PC-9 (cell line): Measurements from ENCODE around the gene CC2D2A. TPM values are rescaled to one million over a fixed set of nuclear protein-coding genes. Genes with fewer than 3 reads are reported as not detected.

Experiments
- BruUV-seq: library from RNA; stranded (reverse); fragments of 400-500 nt; replicated peaks from 2 replicates; lab custom pipeline; 2021; lab: Mats Ljungman, UMichigan
- CTCF ChIA-PET: fragments of 300-600 bp; sonication (Branson Sonifier 250); formaldehyde crosslinking; loops from one replicate; lab custom pipeline; 2022; ENCODE audit warnings: antibody characterized with exemption; lab: Charles Lee
- POLR2A ChIA-PET: fragments of 300-600 bp; sonication (Branson Sonifier 250); formaldehyde crosslinking; loops from one replicate; lab custom pipeline; 2022; ENCODE audit warnings: antibody characterized with exemption; ENCODE audit not compliant: unreplicated experiment; lab: Charles Lee
- DNase-seq, 2 experiments: peaks; one replicate each; pipeline versions ENCODE4 v3.0.0 to v3.0.0-alpha.2; 2015 to 2022; ENCODE audit warnings: mixed read lengths in 1 of 2
- H2AFZ ChIP-seq: fragments of 200-600 bp; sonication (generic); 2 replicates; pipeline ENCODE4 v1.8.1; 2017; ENCODE audit warnings: antibody characterized with exemption
- H3F3A ChIP-seq: fragments of 200-600 bp; sonication (generic); 2 replicates; pipeline ENCODE4 v1.8.1; 2017; ENCODE audit warnings: antibody characterized with exemption, mild to moderate bottlenecking, low read depth; ENCODE audit not compliant: insufficient read depth
- H3K27ac ChIP-seq: fragments of 200-600 bp; sonication (generic); 2 replicates; pipeline ENCODE4 v1.6.1; 2016; ENCODE audit warnings: mixed run types
- H3K27me3 ChIP-seq: fragments of 200-600 bp; sonication (generic); 2 replicates; pipeline ENCODE4 v1.6.1; 2016; ENCODE audit warnings: low read depth, mixed run types; ENCODE audit not compliant: insufficient read depth
- H3K36me3 ChIP-seq: fragments of 200-600 bp; sonication (generic); 2 replicates; pipeline ENCODE4 v1.6.1; 2016; ENCODE audit warnings: low read depth, mixed run types
- H3K4me1 ChIP-seq: fragments of 200-600 bp; sonication (generic); replicated peaks from 2 replicates; pipeline ENCODE4 v1.6.1; 2016; ENCODE audit warnings: mixed run types; ENCODE audit not compliant: insufficient read depth
- H3K4me2 ChIP-seq: fragments of 200-600 bp; sonication (generic); 2 replicates; pipeline ENCODE4 v1.6.1; 2017; ENCODE audit warnings: mixed run types
- H3K4me3 ChIP-seq: fragments of 200-600 bp; sonication (generic); 2 replicates; pipeline ENCODE4 v1.6.1; 2016; ENCODE audit warnings: mixed run types
- H3K79me2 ChIP-seq: fragments of 200-600 bp; sonication (generic); 2 replicates; pipeline ENCODE4 v1.6.1; 2017; ENCODE audit warnings: low read depth, mixed run types
- H3K9me2 ChIP-seq: fragments of 200-600 bp; sonication (generic); 2 replicates; pipeline ENCODE4 v1.8.1; 2017; ENCODE audit warnings: mild to moderate bottlenecking; ENCODE audit not compliant: insufficient read depth
- H3K9me3 ChIP-seq: fragments of 200-600 bp; sonication (generic); 2 replicates; pipeline ENCODE4 v1.8.1; 2016; ENCODE audit warnings: low read depth; ENCODE audit not compliant: insufficient read depth
- H4K20me1 ChIP-seq: fragments of 200-600 bp; sonication (generic); 2 replicates; pipeline ENCODE4 v1.8.1; 2017; ENCODE audit not compliant: insufficient read depth
- CTCF ChIP-seq: fragments of 200-600 bp; sonication (generic); conservative IDR thresholded peaks from 2 replicates; pipeline ENCODE4 v1.6.1; 2017; ENCODE audit warnings: mixed run types, antibody characterized with exemption, mild to moderate bottlenecking, moderate library complexity
- EZH2 ChIP-seq: fragments of 200-600 bp; sonication (generic); IDR thresholded peaks from 2 replicates; pipeline ENCODE4 v1.8.0; 2017; ENCODE audit warnings: antibody characterized with exemption, low read depth
- intact Hi-C: fragments of 100-400 bp; cut with micrococcal nuclease; formaldehyde crosslinking; loops from one replicate; pipeline ENCODE4 v1.10.0; 2022; ENCODE audit not compliant: unreplicated experiment
- total RNA-seq: library from RNA; stranded (reverse); gene quantifications from 2 replicates; pipeline ENCODE4 v1.2.3, GENCODE V29; 2021

The CC2D2A gene
- total RNA-seq, 1 experiment from 2014 or later = 6.9 TPM

GRCh38 chr4:15451866-15452765 lies 17.6 kb upstream of the CC2D2A start:
- ChIA-PET POLR2A (no interaction called here), CTCF (no interaction called here)
- Histone ChIP-seq H3K79me2 (no peaks in the 10 kb centered on the region), H3K27me3 (no peaks in the 10 kb centered on the region), H3K27ac (no peak overlapping the region), H3K4me2 (peak overlapping the region; percentile 23), H3K9me3 (no peaks in the 10 kb centered on the region), H3F3A (peaks cover 16% of the 10 kb centered on the region; the same call in 1 of the 2 replicates), H3K4me3 (no peak overlapping the region), H3K4me1 (peaks cover 12% of the 10 kb centered on the region; the same call in 1 of the 2 replicates), H3K36me3 (no peaks in the 10 kb centered on the region), H2AFZ (no peak overlapping the region), H3K9me2 (no peaks in the 10 kb centered on the region), H4K20me1 (no peaks in the 10 kb centered on the region)
- DNase-seq = peak; percentile 20 to 77
- intact Hi-C loops = loop anchor here (2.0 to 10.0 kb wide), 2 partner anchors 207 to 447 kb away; partner anchors contain the start of gene CPEB2
- BruUV-seq = no TSS peak
- no peak for TF ChIP-seq CTCF
- TF ChIP-seq EZH2 = no peak

- peaks cover 16% of the 10 kb centered on the region; the same call in 1 of the 2 replicates for H3F3A ChIP-seq
- no peaks in the 10 kb centered on the region for H3K79me2 ChIP-seq
- no peak overlapping the region for H2AFZ ChIP-seq
- no peaks in the 10 kb centered on the region for H3K9me2 ChIP-seq
- no peak overlapping the region for H3K4me3 ChIP-seq
- H3K4me1 ChIP-seq = peaks cover 12% of the 10 kb centered on the region; the same call in 1 of the 2 replicates
- ChIA-PET CTCF (no interaction called here), POLR2A (no interaction called here)
- BruUV-seq = no TSS peak
- no peaks in the 10 kb centered on the region for H3K27me3 ChIP-seq
- H3K9me3 ChIP-seq = no peaks in the 10 kb centered on the region
- no peaks in the 10 kb centered on the region for H3K36me3 ChIP-seq
- H3K27ac ChIP-seq = no peak overlapping the region
- intact Hi-C loops = loop anchor here (5.0 to 10.0 kb wide), 2 partner anchors 450 to 1803 kb away; partner anchors contain the start of gene CPEB2
- no peak for TF ChIP-seq CTCF
- no peak for TF ChIP-seq EZH2
- DNase-seq = no peak
- no peak overlapping the region for H3K4me2 ChIP-seq
- H4K20me1 ChIP-seq = no peaks in the 10 kb centered on the region
Observed at GRCh38 chr4:15455290-15455689, 14.4 kb upstream of the CC2D2A start.

- CTCF ChIA-PET = interaction anchor here (0.6 to 1.3 kb wide), 3 partner anchors 13 to 386 kb away, joined by 3 to 4 read pairs (median 4); partner anchors contain the start of gene CC2D2A
- Histone ChIP-seq H3K79me2 (no peaks in the 10 kb centered on the region), H3K27ac (no peak overlapping the region), H3K9me3 (no peaks in the 10 kb centered on the region), H3K9me2 (no peaks in the 10 kb centered on the region), H2AFZ (no peak overlapping the region), H3F3A (peaks cover 2% of the 10 kb centered on the region; the same call in 1 of the 2 replicates), H4K20me1 (no peaks in the 10 kb centered on the region), H3K4me2 (no peak overlapping the region), H3K27me3 (no peaks in the 10 kb centered on the region), H3K36me3 (no peaks in the 10 kb centered on the region), H3K4me1 (no peaks in the 10 kb centered on the region), H3K4me3 (no peak overlapping the region)
- TF ChIP-seq EZH2 (no peak), CTCF (peak; percentile 78)
- intact Hi-C loops = loop anchor here (1.0 to 10.0 kb wide), 4 partner anchors 219 to 1805 kb away; partner anchors contain the start of gene CPEB2
- no peak for DNase-seq
- no TSS peak for BruUV-seq
- POLR2A ChIA-PET = no interaction called here
Observed at GRCh38 chr4:15457406-15458201, 12.1 kb upstream of the CC2D2A start.
